GM19452 (cell line): ENCODE measurements around the gene GLYR1.

Experiments used
- ATAC-seq: cut with Tn5 transposase; IDR thresholded peaks from one replicate; pipeline ENCODE4 v1.9.1; 2021; ENCODE audit not compliant: unreplicated experiment

GLYR1 gene

DNA sequence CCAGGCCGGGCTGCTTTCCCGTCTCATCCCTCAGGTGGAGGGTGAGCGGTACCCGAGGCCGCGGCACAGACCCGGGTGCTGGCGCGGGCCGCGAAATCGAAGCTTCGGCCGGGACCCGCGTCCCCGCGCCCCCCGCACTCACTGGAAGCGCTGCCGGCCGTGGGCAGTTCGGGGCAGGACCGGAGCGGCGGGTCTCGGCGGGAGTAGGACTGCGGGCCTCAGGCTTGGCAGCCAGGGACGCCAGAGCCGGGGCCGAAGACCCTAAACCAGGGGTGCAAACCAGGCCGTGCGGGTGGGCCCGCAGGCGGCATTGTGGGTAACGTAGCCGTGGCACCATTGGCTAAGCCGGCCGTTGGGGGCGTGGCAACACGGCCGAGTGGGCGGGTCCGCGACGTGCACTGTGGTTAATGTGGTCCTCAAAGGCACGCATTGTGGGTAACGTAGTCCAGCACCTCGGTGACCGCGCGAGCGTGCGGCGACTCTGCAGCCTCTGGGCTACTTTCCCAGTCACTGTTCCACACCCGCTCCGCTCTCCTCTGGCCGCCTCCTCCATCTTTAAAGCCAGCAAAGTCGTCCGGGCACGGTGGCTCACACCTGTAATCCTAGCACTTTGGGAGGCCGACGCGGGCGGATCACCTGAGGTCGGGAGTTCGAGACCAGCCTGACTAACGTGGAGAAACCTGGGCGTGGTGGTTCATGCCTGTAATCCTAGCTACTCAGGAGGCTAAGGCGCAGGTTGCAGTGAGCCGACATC lies 80.0 kb downstream of the GLYR1 start, which contains the start of gene ZNF500:
TSS of gene ZNF500 (minus strand) at position 288 of the 754 bp plus-strand sequence. CDS start 1,184 bp downstream, outside the sequence.
- peak; percentile 85 for ATAC-seq

DNA sequence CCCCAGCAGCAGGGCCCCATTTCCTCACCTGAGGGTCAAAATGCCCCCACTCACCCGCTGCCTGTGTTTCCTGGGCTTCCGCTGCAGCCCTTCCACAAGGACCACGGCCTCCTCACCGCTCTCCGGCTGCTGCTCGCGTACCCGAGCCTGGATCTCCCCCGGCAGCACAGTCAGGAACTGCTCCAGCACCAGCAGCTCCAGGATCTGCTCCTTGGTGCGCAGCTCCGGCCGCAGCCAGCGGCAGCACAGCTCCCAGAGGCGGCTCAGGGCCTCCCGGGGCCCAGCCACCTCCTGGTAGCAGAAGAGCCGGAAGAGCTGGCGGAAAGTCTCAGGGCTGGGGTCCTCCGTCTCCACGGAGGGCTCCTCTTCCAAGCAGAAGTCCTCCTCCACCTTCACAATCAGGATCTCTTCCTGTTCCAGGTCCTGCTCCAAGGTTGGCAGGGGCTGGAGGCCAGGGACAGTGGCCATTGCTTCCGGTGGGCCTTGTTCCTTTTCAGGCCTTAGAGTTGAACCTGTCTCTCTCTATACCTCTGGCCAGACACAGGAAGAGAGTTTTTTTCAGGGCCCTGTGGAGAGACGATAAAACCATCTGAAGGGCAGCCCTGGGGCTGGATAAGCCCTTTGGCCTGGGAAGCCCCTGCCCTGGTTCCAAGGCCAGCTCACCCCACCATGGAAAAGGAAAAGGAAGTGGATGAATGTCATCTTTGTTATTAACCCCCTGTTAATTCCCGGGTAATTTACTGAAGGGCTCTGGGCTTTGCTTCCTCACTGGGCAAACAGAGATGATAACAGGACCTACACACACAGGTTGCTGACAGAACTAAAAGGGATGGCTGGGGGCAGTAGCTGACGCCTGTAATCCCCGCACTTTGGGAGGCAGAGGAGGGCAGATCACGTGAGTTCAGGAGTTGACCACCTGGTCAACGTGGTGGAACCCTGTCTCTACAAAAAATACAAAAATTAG lies 81.3 kb downstream of the GLYR1 start:
- ATAC-seq: no peak

DNA sequence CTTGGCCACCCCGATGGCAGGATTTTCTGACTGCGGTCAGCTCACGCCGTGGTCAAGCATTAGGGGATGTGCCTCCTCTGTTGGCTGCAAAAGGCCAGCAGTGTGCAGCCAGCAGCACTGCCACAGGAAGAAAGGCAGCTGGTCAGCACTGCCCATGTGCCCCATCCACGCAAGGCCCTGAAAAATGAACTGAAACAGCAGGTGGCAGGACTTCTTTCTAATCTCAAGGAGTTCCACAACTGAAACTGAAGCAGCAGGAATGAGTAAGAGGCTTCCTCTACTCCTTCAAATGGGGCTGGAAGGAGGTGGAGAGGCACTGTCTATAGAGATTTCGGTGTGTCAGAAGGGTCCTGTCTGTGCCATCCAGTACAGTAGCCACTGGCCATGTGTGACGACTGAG lies 83.3 kb downstream of the GLYR1 start:
- ATAC-seq: no peak

DNA sequence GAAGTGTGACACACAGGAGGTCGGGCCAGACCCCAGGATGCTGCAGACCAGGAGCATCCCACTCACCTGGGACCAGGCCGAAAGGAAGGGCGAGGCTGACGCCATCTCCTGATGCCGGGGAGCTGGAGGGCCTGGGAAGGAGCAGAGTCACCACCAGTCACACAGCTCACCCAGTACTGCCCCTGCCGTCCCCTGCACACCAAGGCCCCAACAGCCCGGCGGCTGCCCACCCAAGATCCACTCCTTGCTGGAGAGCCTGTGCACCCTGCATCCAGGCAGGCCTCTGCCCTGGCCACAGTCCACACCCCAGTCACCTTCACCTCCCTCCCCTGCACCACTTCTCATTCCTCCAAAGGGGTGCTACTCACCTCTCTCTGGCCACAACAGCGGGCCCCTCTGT lies 84.9 kb downstream of the GLYR1 start:
- ATAC-seq: no peak

DNA sequence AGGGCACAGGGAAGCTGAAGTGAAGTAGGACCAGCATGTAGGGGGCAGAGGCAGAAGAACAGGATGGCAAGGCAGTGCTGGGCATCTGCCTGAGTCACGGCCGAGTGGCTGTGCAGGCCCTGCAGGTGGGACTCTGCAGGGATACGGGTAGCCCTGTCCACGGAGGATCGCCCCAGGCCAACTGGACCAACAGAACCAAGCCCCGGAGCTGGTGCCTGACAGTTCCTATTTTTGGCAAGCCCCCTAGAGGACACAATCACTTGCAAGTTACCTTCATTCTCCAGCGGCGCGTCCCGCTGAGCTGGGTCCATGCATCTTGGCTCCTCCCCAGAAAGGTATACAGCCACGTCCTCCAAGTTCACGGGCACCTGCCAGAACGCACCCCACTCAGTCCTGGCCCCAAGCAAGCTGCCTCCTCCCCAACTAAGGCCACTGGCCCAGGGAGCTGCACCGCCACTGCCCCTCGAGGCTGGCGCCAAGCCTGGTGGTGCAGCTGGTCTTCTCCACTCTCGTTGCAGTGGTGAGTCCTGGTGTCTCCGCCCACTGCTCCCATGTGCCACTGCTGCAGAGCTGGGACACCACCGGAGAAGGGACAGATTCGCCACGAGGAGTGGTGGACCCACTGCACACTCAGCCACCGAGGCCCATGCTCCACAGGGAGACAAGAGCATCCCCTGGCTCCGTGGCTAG lies 86.7 kb downstream of the GLYR1 start:
- no peak for ATAC-seq

DNA sequence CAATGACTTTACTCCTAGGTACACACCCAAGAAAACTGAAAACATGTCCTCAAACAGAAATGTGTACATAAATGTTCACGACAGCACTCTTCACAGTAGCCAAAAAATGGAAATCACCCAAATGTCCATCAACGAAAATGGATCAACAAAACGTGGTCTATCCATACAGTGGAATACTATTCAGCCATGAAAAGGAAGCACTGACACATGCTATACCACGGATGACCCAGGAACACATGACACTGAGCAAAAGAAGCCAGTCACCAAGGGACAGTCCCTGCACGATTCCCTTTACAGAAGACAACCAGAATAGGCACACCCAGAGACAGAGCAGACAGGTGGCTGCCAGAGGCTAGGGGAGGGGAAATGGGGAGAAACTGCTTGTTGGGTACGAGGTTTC lies 91.4 kb downstream of the GLYR1 start:
- ATAC-seq: no peak

DNA sequence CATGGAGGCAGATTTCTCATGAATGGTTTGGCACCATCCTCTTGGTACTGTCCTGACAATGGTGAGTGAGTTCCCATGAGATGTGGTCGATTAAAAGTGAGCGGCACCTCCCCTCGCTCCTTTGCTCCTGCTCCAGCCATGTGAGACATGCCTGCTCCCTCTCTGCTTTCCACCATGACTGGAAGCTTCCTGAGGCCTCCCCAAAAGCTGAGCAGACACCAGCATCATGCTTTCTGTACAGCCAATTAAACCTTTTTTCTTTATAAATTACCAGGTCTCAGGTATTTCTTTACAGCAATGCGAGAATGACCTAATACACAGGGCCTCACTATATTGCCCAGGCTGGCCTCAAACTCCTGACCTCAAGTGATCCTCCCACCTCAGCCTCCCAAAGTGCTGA lies 92.2 kb downstream of the GLYR1 start:
- ATAC-seq: no peak

DNA sequence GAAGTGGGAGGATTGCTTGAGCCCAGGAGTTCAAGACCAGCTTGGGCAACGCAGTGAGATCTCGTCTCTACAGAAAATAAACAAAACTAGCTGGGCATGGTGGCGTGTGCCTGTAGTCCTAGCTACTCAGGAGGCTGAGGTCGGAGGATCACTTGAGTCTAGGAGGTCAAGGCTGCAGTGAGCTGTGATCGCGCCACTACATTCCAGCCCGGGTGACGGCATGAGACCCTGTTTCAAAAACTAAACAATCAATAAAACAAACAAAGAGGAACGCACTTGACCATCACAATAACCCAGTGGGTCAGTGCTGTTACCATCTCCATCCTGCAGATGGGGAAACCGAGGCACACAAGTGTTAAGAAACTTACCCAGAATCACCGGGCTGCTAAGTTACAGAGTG lies 93.9 kb downstream of the GLYR1 start:
- ATAC-seq: no peak
